Astrocyte (in vitro differentiated cells and primary cell): ENCODE data around the gene USP36. TPM values are rescaled to one million over a fixed set of nuclear protein-coding genes. Genes with fewer than 3 reads are reported as not detected.

Experiments
- DNase-seq: peaks from one replicate; pipeline ENCODE4 v3.0.0-alpha.2; 2010; ENCODE audit warnings: low read depth
- FAIRE-seq: peaks from 2 replicates; lab custom pipeline; 2011; peaks lifted over from hg19 to GRCh38; lab: Jason Lieb, UNC
- H2AFZ ChIP-seq: 2 replicates; pipeline ENCODE4 v1.6.0; 2012; ENCODE audit warnings: low read depth, low read length, inconsistent platforms
- H3K27ac ChIP-seq: 2 replicates; pipeline ENCODE4 v1.5.1; 2011; ENCODE audit warnings: low read depth, low read length, inconsistent platforms
- H3K27me3 ChIP-seq: 2 replicates; pipeline ENCODE4 v1.6.0; 2011; ENCODE audit warnings: low read length, inconsistent platforms; ENCODE audit not compliant: insufficient read depth
- H3K36me3 ChIP-seq: 2 replicates; pipeline ENCODE4 v1.5.1; 2011; ENCODE audit warnings: low read length, inconsistent platforms; ENCODE audit not compliant: insufficient read depth
- H3K4me1 ChIP-seq: 2 replicates; pipeline ENCODE4 v1.5.1; 2011; ENCODE audit warnings: low read length, inconsistent platforms; ENCODE audit not compliant: insufficient read depth
- H3K4me2 ChIP-seq: 2 replicates; pipeline ENCODE4 v1.6.0; 2012; ENCODE audit warnings: low read length, inconsistent platforms
- H3K4me3 ChIP-seq: 2 replicates; pipeline ENCODE4 v1.5.1; 2011; ENCODE audit warnings: low read depth, mild to moderate bottlenecking, low read length, inconsistent platforms; ENCODE audit not compliant: insufficient read depth
- H3K79me2 ChIP-seq: 2 replicates; pipeline ENCODE4 v1.6.0; 2012; ENCODE audit warnings: mild to moderate bottlenecking, low read length, inconsistent platforms; ENCODE audit not compliant: insufficient read depth
- H3K9ac ChIP-seq: 2 replicates; pipeline ENCODE4 v1.6.0; 2012; ENCODE audit warnings: mild to moderate bottlenecking, low read length, inconsistent platforms
- H3K9me3 ChIP-seq: 2 replicates; pipeline ENCODE4 v1.5.1; 2012; ENCODE audit warnings: low read depth, mild to moderate bottlenecking, low read length, inconsistent platforms; ENCODE audit not compliant: insufficient read depth
- H4K20me1 ChIP-seq: 2 replicates; pipeline ENCODE4 v1.6.0; 2012; ENCODE audit warnings: low read length, inconsistent platforms; ENCODE audit not compliant: insufficient read depth
- H3K27ac Mint-ChIP-seq: one replicate; pipeline ENCODE4 v1.8.0; 2021; ENCODE audit warnings: mild to moderate bottlenecking, mixed read lengths; ENCODE audit not compliant: unreplicated experiment
- H3K27me3 Mint-ChIP-seq: one replicate; pipeline ENCODE4 v1.8.0; 2021; ENCODE audit warnings: low read depth, mixed read lengths; ENCODE audit not compliant: unreplicated experiment
- H3K36me3 Mint-ChIP-seq: one replicate; pipeline ENCODE4 v1.8.0; 2021; ENCODE audit warnings: low read depth, mixed read lengths; ENCODE audit not compliant: unreplicated experiment
- H3K4me1 Mint-ChIP-seq: one replicate; pipeline ENCODE4 v1.8.0; 2021; ENCODE audit warnings: low read depth, mixed read lengths; ENCODE audit not compliant: unreplicated experiment
- H3K4me3 Mint-ChIP-seq: one replicate; pipeline ENCODE4 v1.8.0; 2021; ENCODE audit warnings: mild to moderate bottlenecking, moderate library complexity, mixed read lengths; ENCODE audit not compliant: unreplicated experiment
- H3K9me3 Mint-ChIP-seq: one replicate; pipeline ENCODE4 v1.8.0; 2021; ENCODE audit warnings: mild to moderate bottlenecking, mixed read lengths; ENCODE audit not compliant: unreplicated experiment
- CTCF ChIP-seq: IDR thresholded peaks from 2 replicates; pipeline ENCODE4 v1.5.1; 2011; ENCODE audit warnings: low read depth, mild to moderate bottlenecking, inconsistent platforms, low read length, moderate library complexity; ENCODE audit not compliant: insufficient read depth
- EZH2 ChIP-seq: IDR thresholded peaks from 2 replicates; pipeline ENCODE4 v1.6.1; 2012; ENCODE audit warnings: mild to moderate bottlenecking, low read length, inconsistent platforms; ENCODE audit not compliant: insufficient read depth
- total RNA-seq: library from RNA; stranded (reverse); gene quantifications from 2 replicates; pipeline ENCODE4 v1.2.1, GENCODE V29; 2021

The USP36 gene
- total RNA-seq, 1 donor from 2014 or later: 51.0 TPM

- H3K9me3 ChIP-seq: no peaks in the 10 kb centered on the region
- TF ChIP-seq CTCF (no peak), EZH2 (no peak)
- Mint-ChIP-seq H3K36me3 (peaks cover 2% of the 10 kb centered on the region), H3K27me3 (no peaks in the 10 kb centered on the region), H3K4me1 (peaks cover 6% of the 10 kb centered on the region), H3K9me3 (no peaks in the 10 kb centered on the region), H3K27ac (no peak overlapping the region), H3K4me3 (no peak overlapping the region)
- no peak overlapping the region for H2AFZ ChIP-seq
- no peak for FAIRE-seq
- DNase-seq: no peak
- H3K4me2 ChIP-seq: no peak overlapping the region
- H3K4me1 ChIP-seq: peaks cover 1% of the 10 kb centered on the region
- no peak overlapping the region for H3K4me3 ChIP-seq
- H3K36me3 ChIP-seq: no peaks in the 10 kb centered on the region
- peaks cover 74% of the 10 kb centered on the region for H3K79me2 ChIP-seq
- H3K27me3 ChIP-seq: no peaks in the 10 kb centered on the region
- H4K20me1 ChIP-seq: peaks cover 73% of the 10 kb centered on the region
- H3K9ac ChIP-seq: no peak overlapping the region
- H3K27ac ChIP-seq: no peak overlapping the region
These were observed 73.8 kb downstream of the USP36 start for GRCh38 chr17:78766743-78767294.

GRCh38 chr17:78766225-78766624 lies 74.4 kb downstream of the USP36 start:
- H3K36me3 ChIP-seq: no peaks in the 10 kb centered on the region
- no peak overlapping the region for H3K27ac Mint-ChIP-seq
- peaks cover 3% of the 10 kb centered on the region for H3K4me1 ChIP-seq
- peaks cover 6% of the 10 kb centered on the region for H3K4me1 Mint-ChIP-seq
- no peak for TF ChIP-seq EZH2
- TF ChIP-seq CTCF: no peak
- H3K27me3 ChIP-seq: no peaks in the 10 kb centered on the region
- H3K27ac ChIP-seq: no peak overlapping the region
- DNase-seq: no peak
- no peaks in the 10 kb centered on the region for H3K9me3 Mint-ChIP-seq
- H3K9ac ChIP-seq: no peak overlapping the region
- peaks cover 70% of the 10 kb centered on the region for H3K79me2 ChIP-seq
- H3K27me3 Mint-ChIP-seq: no peaks in the 10 kb centered on the region
- no peaks in the 10 kb centered on the region for H3K9me3 ChIP-seq
- no peak overlapping the region for H3K4me3 Mint-ChIP-seq
- no peak for FAIRE-seq
- H3K36me3 Mint-ChIP-seq: peaks cover 2% of the 10 kb centered on the region
- H3K4me3 ChIP-seq: no peak overlapping the region
- no peak overlapping the region for H2AFZ ChIP-seq
- H4K20me1 ChIP-seq: peaks cover 70% of the 10 kb centered on the region
- H3K4me2 ChIP-seq: no peak overlapping the region

GRCh38 chr17:78765821-78766220 lies 74.8 kb downstream of the USP36 start:
- H3K36me3 ChIP-seq: no peaks in the 10 kb centered on the region
- no peak for FAIRE-seq
- no peak overlapping the region for H3K4me2 ChIP-seq
- no peaks in the 10 kb centered on the region for H3K27me3 Mint-ChIP-seq
- peaks cover 73% of the 10 kb centered on the region for H4K20me1 ChIP-seq
- H3K9me3 Mint-ChIP-seq: no peaks in the 10 kb centered on the region
- no peak overlapping the region for H3K4me3 Mint-ChIP-seq
- H2AFZ ChIP-seq: no peak overlapping the region
- H3K9me3 ChIP-seq: no peaks in the 10 kb centered on the region
- no peak overlapping the region for H3K9ac ChIP-seq
- peaks cover 6% of the 10 kb centered on the region for H3K4me1 Mint-ChIP-seq
- TF ChIP-seq CTCF (no peak), EZH2 (no peak)
- H3K27ac ChIP-seq: no peak overlapping the region
- H3K4me1 ChIP-seq: peaks cover 3% of the 10 kb centered on the region
- peaks cover 71% of the 10 kb centered on the region for H3K79me2 ChIP-seq
- H3K4me3 ChIP-seq: no peak overlapping the region
- DNase-seq: no peak
- H3K27me3 ChIP-seq: no peaks in the 10 kb centered on the region
- no peak overlapping the region for H3K27ac Mint-ChIP-seq
- H3K36me3 Mint-ChIP-seq: peaks cover 2% of the 10 kb centered on the region
